Thoracic aorta (tissue), 2 donors: ENCODE data around the gene ZYX. TPM values are rescaled to one million over a fixed set of nuclear protein-coding genes. Genes with fewer than 3 reads are reported as not detected.

Experiments
- ATAC-seq: fragments of 150-250 bp; one replicate; pipeline ENCODE4 v1.8.0; 2017; ENCODE audit warnings: low read depth; ENCODE audit not compliant: insufficient number of reproducible peaks, low FRiP score
- DNase-seq: peaks from one replicate; pipeline ENCODE4 v3.0.0-alpha.2; 2020; ENCODE audit warnings: low spot score
- H3K27ac ChIP-seq, 2 donors: fragments of 200-600 bp; sonication (generic); 1 replicate in 1 of 2; 2 replicates in 1 of 2; pipeline ENCODE4 v1.5.1; 2016; ENCODE audit warnings: mild to moderate bottlenecking in 2 of 2, moderate library complexity in 2 of 2
- H3K27me3 ChIP-seq: fragments of 200-600 bp; sonication (generic); replicated peaks from 2 replicates; pipeline ENCODE4 v1.6.0; 2016; ENCODE audit warnings: mild to moderate bottlenecking; ENCODE audit not compliant: insufficient read depth
- H3K36me3 ChIP-seq: fragments of 200-600 bp; sonication (generic); one replicate; pipeline ENCODE4 v1.5.1; 2016
- H3K4me1 ChIP-seq, 2 donors: fragments of 200-600 bp; sonication (generic); 1 replicate in 1 of 2; 2 replicates in 1 of 2; pipeline versions ENCODE4 v1.5.1 to v1.6.0; 2016; ENCODE audit warnings: low read depth in 2 of 2, mild to moderate bottlenecking in 1 of 2; ENCODE audit not compliant: control insufficient read depth in 1 of 2
- H3K4me3 ChIP-seq: fragments of 200-600 bp; sonication (generic); 2 replicates; pipeline ENCODE4 v1.5.1; 2016; ENCODE audit warnings: mild to moderate bottlenecking
- H3K9me3 ChIP-seq: fragments of 200-600 bp; sonication (generic); 2 replicates; pipeline ENCODE4 v1.5.1; 2016
- CTCF ChIP-seq: fragments of 200-600 bp; sonication (generic); IDR thresholded peaks from one replicate; pipeline ENCODE4 v1.5.1; 2019; ENCODE audit warnings: antibody characterized with exemption
- total RNA-seq, 2 donors: library from RNA; depleted of rRNA; stranded (reverse); fragments of >200 nt; gene quantifications; one replicate each; pipeline versions ENCODE4 v1.1.0 to v1.2.3, GENCODE V29; 2016

The ZYX gene
- total RNA-seq, 2 donors from 2014 or later, result 234 to 287 TPM

GRCh38 chr7:143385891-143386781 lies 5.0 kb downstream of the ZYX start:
- Histone ChIP-seq H3K4me1 (peaks cover 45 to 87% of the 10 kb centered on the region in 2 donors), H3K36me3 (peaks cover 25% of the 10 kb centered on the region), H3K27me3 (no peaks in the 10 kb centered on the region), H3K27ac (peak overlapping the region; percentile 85 to 100), H3K4me3 (peak overlapping the region; percentile 100), H3K9me3 (no peaks in the 10 kb centered on the region)
- no peak for TF ChIP-seq CTCF
- no peak for DNase-seq
- ATAC-seq, result no peak

- peaks cover 49 to 97% of the 10 kb centered on the region in 2 donors for H3K4me1 ChIP-seq
- no peaks in the 10 kb centered on the region for H3K27me3 ChIP-seq
- peak overlapping the region; percentile 85 to 100 for H3K27ac ChIP-seq
- no peak for TF ChIP-seq CTCF
- no peak for DNase-seq
- H3K4me3 ChIP-seq, result peak overlapping the region; percentile 100
- no peak for ATAC-seq
- no peaks in the 10 kb centered on the region for H3K9me3 ChIP-seq
- H3K36me3 ChIP-seq, result peaks cover 25% of the 10 kb centered on the region
Observed at GRCh38 chr7:143387156-143387975, 6.2 kb downstream of the ZYX start.

- no peak for TF ChIP-seq CTCF
- DNase-seq, result no peak
- Histone ChIP-seq H3K4me1 (peaks cover 53 to 98% of the 10 kb centered on the region in 2 donors), H3K27me3 (no peaks in the 10 kb centered on the region), H3K9me3 (no peaks in the 10 kb centered on the region), H3K27ac (peak overlapping the region; percentile 41 to 100), H3K36me3 (peaks cover 21% of the 10 kb centered on the region), H3K4me3 (peak overlapping the region; percentile 100)
- ATAC-seq, result no peak
Observed at GRCh38 chr7:143388051-143388450, 6.9 kb downstream of the ZYX start.

GRCh38 chr7:143388491-143389101 lies 7.5 kb downstream of the ZYX start:
- no peaks in the 10 kb centered on the region for H3K27me3 ChIP-seq
- H3K36me3 ChIP-seq, result peaks cover 21% of the 10 kb centered on the region
- no peak for DNase-seq
- ATAC-seq, result no peak
- no peak overlapping the region for H3K4me3 ChIP-seq
- no peaks in the 10 kb centered on the region for H3K9me3 ChIP-seq
- no peak for TF ChIP-seq CTCF
- H3K4me1 ChIP-seq, result peaks cover 53 to 98% of the 10 kb centered on the region in 2 donors
- H3K27ac ChIP-seq, result peak overlapping the region; percentile 41 to 100
